GM23248 (cell line): Measurements from ENCODE around the gene TNK1. TPM values are rescaled to one million over a fixed set of nuclear protein-coding genes. Genes with fewer than 3 reads are reported as not detected.

Source experiments
- DNase-seq: peaks from one replicate; pipeline ENCODE4 v3.0.0-alpha.2; 2015
- H2AFZ ChIP-seq: fragments of 200-600 bp; sonication (generic); 2 replicates; pipeline ENCODE4 v1.6.1; 2016; ENCODE audit warnings: antibody characterized with exemption
- H3F3A ChIP-seq: fragments of 200-600 bp; sonication (generic); 2 replicates; pipeline ENCODE4 v1.6.1; 2016; ENCODE audit warnings: mild to moderate bottlenecking, antibody characterized with exemption, mixed run types; ENCODE audit not compliant: insufficient read depth
- H3K27ac ChIP-seq: fragments of 200-600 bp; sonication (generic); 2 replicates; pipeline ENCODE4 v1.5.1; 2016; ENCODE audit warnings: mild to moderate bottlenecking
- H3K27me3 ChIP-seq: fragments of 200-600 bp; sonication (generic); replicated peaks from 2 replicates; pipeline ENCODE4 v1.6.1; 2016; ENCODE audit warnings: mild to moderate bottlenecking; ENCODE audit not compliant: insufficient read depth
- H3K36me3 ChIP-seq: fragments of 200-600 bp; sonication (generic); 2 replicates; pipeline ENCODE4 v1.6.1; 2016; ENCODE audit warnings: low read depth, mild to moderate bottlenecking
- H3K4me1 ChIP-seq: fragments of 200-600 bp; sonication (generic); 2 replicates; pipeline ENCODE4 v1.6.1; 2016; ENCODE audit warnings: mild to moderate bottlenecking; ENCODE audit not compliant: insufficient read depth
- H3K4me2 ChIP-seq: fragments of 200-600 bp; sonication (generic); one replicate; pipeline ENCODE4 v1.6.1; 2016; ENCODE audit warnings: mild to moderate bottlenecking; ENCODE audit not compliant: unreplicated experiment
- H3K4me3 ChIP-seq: fragments of 200-600 bp; sonication (generic); 2 replicates; pipeline ENCODE4 v1.5.1; 2016; ENCODE audit warnings: mild to moderate bottlenecking
- H3K79me2 ChIP-seq: fragments of 200-600 bp; sonication (generic); 2 replicates; pipeline ENCODE4 v1.6.1; 2016; ENCODE audit warnings: mild to moderate bottlenecking; ENCODE audit not compliant: insufficient read depth
- H3K9ac ChIP-seq: fragments of 200-600 bp; sonication (generic); 2 replicates; pipeline ENCODE4 v1.6.1; 2016; ENCODE audit warnings: mild to moderate bottlenecking
- H3K9me2 ChIP-seq: fragments of 200-600 bp; sonication (generic); 2 replicates; pipeline ENCODE4 v1.6.1; 2016; ENCODE audit warnings: mixed run types, mild to moderate bottlenecking, moderate library complexity; ENCODE audit not compliant: insufficient read depth
- H3K9me3 ChIP-seq: fragments of 200-600 bp; sonication (generic); one replicate; pipeline ENCODE4 v1.6.1; 2017; ENCODE audit warnings: low read depth
- H4K20me1 ChIP-seq: fragments of 200-600 bp; sonication (generic); 2 replicates; pipeline ENCODE4 v1.6.0; 2016; ENCODE audit not compliant: insufficient read depth
- EZH2 ChIP-seq: fragments of 200-600 bp; sonication (generic); IDR thresholded peaks from 2 replicates; pipeline ENCODE4 v1.6.1; 2018; ENCODE audit warnings: antibody characterized with exemption, mild to moderate bottlenecking; ENCODE audit not compliant: insufficient read depth, poor library complexity, severe bottlenecking
- EZH2phosphoT487 ChIP-seq: fragments of 200-600 bp; sonication (generic); IDR thresholded peaks from 2 replicates; pipeline ENCODE4 v1.6.1; 2018; ENCODE audit warnings: antibody characterized with exemption, moderate library complexity, mild to moderate bottlenecking, low read depth; ENCODE audit not compliant: insufficient read depth
- WGBS, 2 experiments: methylation state at CpG; one replicate each; pipeline ENCODE4 v1.1.6; 2015 to 2017; ENCODE audit warnings: low lambda C conversion rate in 2 of 2, low coverage in 1 of 2; ENCODE audit errors: missing lambda C conversion rate in 2 of 2; 5-methylcytosine and 5-hydroxymethylcytosine counted together
- in situ Hi-C: fragments of 300-500 bp; cut with MboI; formaldehyde crosslinking; loops from 2 replicates; pipeline ENCODE4 v1.15.0; 2020
- polyA plus RNA-seq: library from polyadenylated mRNA; unstranded; fragments of >200 nt; fragmentation: Nextera tagmentation; extraction: Ambion mirVana; gene quantifications from 2 replicates; pipeline ENCODE4 v1.2.1, GENCODE V29; 2016
- total RNA-seq: library from RNA; depleted of rRNA; stranded (reverse); fragments of >200 nt; shearing (Covaris generic); gene quantifications from 2 replicates; pipeline ENCODE4 v1.2.3, GENCODE V29; 2014

Gene TNK1
- total and polyA plus RNA-seq, 2 experiments from 2014 or later: 0.43 to 1.2 TPM

GRCh38 chr17:7403977-7404736 lies 23.3 kb downstream of the TNK1 start, which contains the start of gene TMEM256:
TSS of gene TMEM256 (minus strand) at chr17:7404097. CDS start at chr17:7404084, 13 bp downstream.
- Histone ChIP-seq H3K4me1 (peaks cover 6% of the 10 kb centered on the region), H4K20me1 (no peaks in the 10 kb centered on the region), H3K9me3 (no peaks in the 10 kb centered on the region), H2AFZ (peak within 1 kb of the TSS; percentile 78), H3K4me3 (peak within 1 kb of the TSS; percentile 79), H3K4me2 (peak within 1 kb of the TSS; percentile 80), H3K27ac (peak within 1 kb of the TSS; percentile 60), H3K27me3 (no peaks in the 10 kb centered on the region), H3F3A (0 out of 2 replicates have a peak, but pooled peaks cover 4% of the 10 kb centered on the region), H3K9ac (peak within 1 kb of the TSS; percentile 84), H3K9me2 (no peaks in the 10 kb centered on the region), H3K79me2 (peaks cover 14% of the 10 kb centered on the region), H3K36me3 (no peaks in the 10 kb centered on the region)
- 0 to 1% methylated on average over 35 to 49 of the region's 49 CpGs for WGBS, 2 experiments
- DNase-seq: peak; percentile 100
- TF ChIP-seq EZH2phosphoT487 (no peak), EZH2 (no peak)
- in situ Hi-C loops: no loop called here

DNA sequence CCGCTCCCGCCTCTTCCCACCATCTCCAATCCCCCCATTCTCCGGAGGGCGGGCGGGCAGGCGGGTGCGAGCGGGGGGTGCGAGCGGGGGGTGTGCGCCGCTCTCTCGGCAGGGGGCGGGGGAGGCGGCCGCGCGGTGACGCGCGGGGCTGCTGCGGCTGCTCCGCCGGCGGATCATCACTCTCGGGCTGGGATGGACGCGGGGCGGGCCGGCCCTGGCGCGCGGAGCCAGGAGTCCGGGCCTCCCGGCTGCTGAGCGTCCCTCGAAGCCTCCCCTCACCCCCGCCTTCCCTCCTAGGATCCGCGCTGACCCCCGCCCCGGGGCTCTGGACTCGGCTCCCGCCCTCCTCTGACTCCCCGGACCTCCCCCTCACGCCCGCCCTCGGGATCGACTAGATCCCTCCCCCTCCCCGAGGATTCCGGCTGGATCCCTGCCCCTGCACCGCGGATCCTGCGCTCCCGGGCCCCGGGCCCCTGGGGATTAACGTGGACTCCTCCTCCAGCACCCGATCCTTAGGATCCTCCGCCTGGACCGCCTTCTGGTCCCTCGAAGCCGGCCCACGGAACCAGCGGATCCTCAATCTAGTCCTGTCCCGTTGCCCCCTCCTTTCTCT lies 24.0 kb downstream of the TNK1 start:
- H3K4me2 ChIP-seq: peak overlapping the region; percentile 80
- peak overlapping the region; percentile 84 for H3K9ac ChIP-seq
- no peaks in the 10 kb centered on the region for H3K27me3 ChIP-seq
- peaks cover 6% of the 10 kb centered on the region for H3K4me1 ChIP-seq
- no peaks in the 10 kb centered on the region for H4K20me1 ChIP-seq
- H3K36me3 ChIP-seq: no peaks in the 10 kb centered on the region
- no peaks in the 10 kb centered on the region for H3K9me3 ChIP-seq
- H3F3A ChIP-seq: 0 out of 2 replicates have a peak, but pooled peaks cover under 1% of the 10 kb centered on the region
- H2AFZ ChIP-seq: peak overlapping the region; percentile 70
- H3K27ac ChIP-seq: peak overlapping the region; percentile 48
- no peak for TF ChIP-seq EZH2
- TF ChIP-seq EZH2phosphoT487: no peak
- peak overlapping the region; percentile 79 for H3K4me3 ChIP-seq
- peaks cover 14% of the 10 kb centered on the region for H3K79me2 ChIP-seq
- WGBS, 2 experiments: 1% methylated on average over 10 to 61 of the region's 65 CpGs
- DNase-seq: peak; percentile 83
- in situ Hi-C loops: no loop called here
- H3K9me2 ChIP-seq: no peaks in the 10 kb centered on the region

- Histone ChIP-seq H3K9me3 (no peaks in the 10 kb centered on the region), H3K36me3 (no peaks in the 10 kb centered on the region), H3K9me2 (no peaks in the 10 kb centered on the region), H3K4me3 (peak overlapping the region; percentile 79), H3K27ac (peak overlapping the region; percentile 48), H3K79me2 (peaks cover 14% of the 10 kb centered on the region), H4K20me1 (no peaks in the 10 kb centered on the region), H3K4me1 (peaks cover 6% of the 10 kb centered on the region), H3F3A (no peaks in the 10 kb centered on the region), H3K9ac (peak overlapping the region; percentile 84), H3K27me3 (no peaks in the 10 kb centered on the region), H2AFZ (peak overlapping the region; percentile 70), H3K4me2 (peak overlapping the region; percentile 80)
- TF ChIP-seq EZH2phosphoT487 (no peak), EZH2 (no peak)
- in situ Hi-C loops: no loop called here
- DNase-seq: peak; percentile 51
- 5 to 9% methylated on average over 15 to 38 of the region's 38 CpGs for WGBS, 2 experiments
Measured at GRCh38 chr17:7405350-7406234, 24.7 kb downstream of the TNK1 start.
